NB4 (cell line): Measurements from ENCODE around the gene GHITM.

Experiments used
- DNase-seq: peaks from one replicate; pipeline ENCODE4 v3.0.0; 2010; ENCODE audit warnings: low read depth
- H3K4me3 ChIP-seq: one replicate; pipeline ENCODE4 v1.5.1; 2011; ENCODE audit warnings: mild to moderate bottlenecking, low read depth, low read length, moderate library complexity
- CTCF ChIP-seq: IDR thresholded peaks from one replicate; pipeline ENCODE4 v1.5.1; 2012; ENCODE audit warnings: low read depth, low read length
- MAX ChIP-seq: IDR thresholded peaks from 2 replicates; pipeline ENCODE4 v1.6.1; 2011; ENCODE audit warnings: low read depth, low read length
- MYC ChIP-seq: IDR thresholded peaks from 2 replicates; pipeline ENCODE4 v1.6.1; 2011; ENCODE audit warnings: low read depth, low read length
- POLR2A ChIP-seq: IDR thresholded peaks from 2 replicates; pipeline ENCODE4 v1.6.1; 2011; ENCODE audit warnings: mild to moderate bottlenecking; ENCODE audit not compliant: insufficient read length; ENCODE audit errors: extremely low read depth

The GHITM gene

GRCh38 chr10:84201244-84201606, 61.9 kb downstream of the GHITM start:
- DNase-seq: no peak
- TF ChIP-seq MYC (no peak), POLR2A (no peak), CTCF (peak; percentile 12), MAX (no peak)

GRCh38 chr10:84201682-84202081, 62.4 kb downstream of the GHITM start:
- no peak for DNase-seq
- no peak overlapping the region for H3K4me3 ChIP-seq
- TF ChIP-seq POLR2A: no peak
- no peak for TF ChIP-seq MYC
- no peak for TF ChIP-seq MAX
- TF ChIP-seq CTCF: no peak

More at GRCh38 chr10:84201244-84201606, 61.9 kb downstream of the GHITM start:
- H3K4me3 ChIP-seq: no peak overlapping the region

GRCh38 chr10:84202349-84202748, 63.0 kb downstream of the GHITM start:
- DNase-seq: no peak
- no peak overlapping the region for H3K4me3 ChIP-seq
- TF ChIP-seq MYC (no peak), CTCF (peak; percentile 6)
